Right lobe of liver (tissue), 4 donors: ENCODE data around the gene BICC1.

Source experiments
- POLR2A ChIP-seq: fragments of 450-650 bp; IDR thresholded peaks from one replicate; pipeline ENCODE4 v1.6.1; 2017; ENCODE audit warnings: antibody characterized with exemption, mild to moderate bottlenecking
- TF ChIP-seq, protein P1 (sequence below), 4 donors: fragments of 200-600 bp in 3 of 4; fragments of 450-650 bp in 1 of 4; IDR thresholded peaks; one replicate each; pipeline versions ENCODE4 v1.5.1 to v1.8.0; 2016 to 2022; ENCODE audit warnings: antibody characterized with exemption in 4 of 4, mild to moderate bottlenecking in 2 of 4
- donor health status: DM: no; HTN: no; CAD: no.
- donor health status: DM: no; HTN: no; CAD: no.
- donor health status: DM: no; HTN: yes; CAD: no.

DNA sequence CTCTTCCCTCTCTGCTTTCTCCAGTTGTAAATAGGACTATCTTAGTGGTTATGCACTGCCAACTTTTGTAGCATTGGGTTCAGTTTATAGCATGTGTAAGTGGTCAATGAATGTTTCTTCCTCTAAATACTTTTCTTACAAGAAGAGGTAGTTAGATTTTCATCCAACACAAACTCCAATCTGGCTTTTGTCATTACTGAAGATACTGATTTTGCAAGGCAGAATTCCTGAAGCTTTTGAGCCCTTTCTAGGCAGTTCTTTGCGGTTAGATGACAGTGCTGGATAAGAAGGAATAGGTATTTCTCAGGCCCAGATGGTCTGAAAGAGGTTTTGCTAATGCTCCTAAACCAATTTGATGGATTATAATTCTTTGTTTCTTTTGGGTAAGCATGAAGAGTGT lies 60.5 kb downstream of the BICC1 start:
- TF ChIP-seq, protein P1, sequence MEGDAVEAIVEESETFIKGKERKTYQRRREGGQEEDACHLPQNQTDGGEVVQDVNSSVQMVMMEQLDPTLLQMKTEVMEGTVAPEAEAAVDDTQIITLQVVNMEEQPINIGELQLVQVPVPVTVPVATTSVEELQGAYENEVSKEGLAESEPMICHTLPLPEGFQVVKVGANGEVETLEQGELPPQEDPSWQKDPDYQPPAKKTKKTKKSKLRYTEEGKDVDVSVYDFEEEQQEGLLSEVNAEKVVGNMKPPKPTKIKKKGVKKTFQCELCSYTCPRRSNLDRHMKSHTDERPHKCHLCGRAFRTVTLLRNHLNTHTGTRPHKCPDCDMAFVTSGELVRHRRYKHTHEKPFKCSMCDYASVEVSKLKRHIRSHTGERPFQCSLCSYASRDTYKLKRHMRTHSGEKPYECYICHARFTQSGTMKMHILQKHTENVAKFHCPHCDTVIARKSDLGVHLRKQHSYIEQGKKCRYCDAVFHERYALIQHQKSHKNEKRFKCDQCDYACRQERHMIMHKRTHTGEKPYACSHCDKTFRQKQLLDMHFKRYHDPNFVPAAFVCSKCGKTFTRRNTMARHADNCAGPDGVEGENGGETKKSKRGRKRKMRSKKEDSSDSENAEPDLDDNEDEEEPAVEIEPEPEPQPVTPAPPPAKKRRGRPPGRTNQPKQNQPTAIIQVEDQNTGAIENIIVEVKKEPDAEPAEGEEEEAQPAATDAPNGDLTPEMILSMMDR (IDR thresholded peaks at IDR 0.05), result no peak
- no peak for TF ChIP-seq POLR2A
